Measurements from ENCODE around the gene TSC2. TPM values are rescaled to one million over a fixed set of nuclear protein-coding genes. Genes with fewer than 3 reads are reported as not detected.
"Not testable (repeated sequence)": the region's sequence is repeated elsewhere in the genome, so short reads cannot be mapped to it uniquely, and the experiment has no call there.

TSC2 gene
- total RNA-seq, 1 donor from 2014 or later, result 194 TPM

DNA sequence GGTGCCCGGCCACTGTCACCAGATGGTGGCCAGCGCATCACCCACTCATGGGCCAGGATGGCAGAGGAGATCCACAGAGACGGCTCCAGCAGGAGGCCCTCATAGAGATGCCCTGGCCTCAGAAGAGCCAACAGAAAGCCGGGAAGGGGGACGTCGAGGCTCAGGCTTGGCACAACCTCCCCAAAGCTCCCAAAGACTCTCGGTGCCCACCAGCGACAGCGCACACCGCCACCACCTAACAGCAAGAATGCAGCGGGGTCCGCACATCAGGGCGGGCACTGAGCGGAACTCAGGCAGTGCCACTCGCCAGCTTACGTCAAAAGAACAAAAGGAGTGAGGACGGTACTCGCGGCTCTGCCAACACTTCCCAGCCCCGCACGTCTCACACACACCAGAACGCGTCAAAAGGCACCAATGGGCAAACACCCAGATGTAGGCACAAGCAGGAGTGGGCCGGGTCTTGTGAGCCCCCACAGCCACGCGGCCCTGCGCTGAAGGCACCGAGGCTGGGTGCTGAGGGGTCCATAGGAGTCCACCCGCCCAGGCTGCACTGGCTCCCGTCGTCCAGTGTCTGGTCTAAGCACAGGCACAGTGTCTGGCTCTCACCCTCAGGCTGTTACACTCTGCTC is 79.3 kb downstream of the TSC2 start:
- H3K36me3 Mint-ChIP-seq (ENCODE audit: unreplicated experiment); DNase-seq (ENCODE audit: extremely low spot score, unreplicated experiment); H3K27me3 Mint-ChIP-seq (ENCODE audit: unreplicated experiment); H3K9me3 Mint-ChIP-seq (ENCODE audit: unreplicated experiment): not testable (repeated sequence)
- peak overlapping the region; percentile 81 for H3K27ac Mint-ChIP-seq (ENCODE audit: unreplicated experiment)
- peaks cover 49% of the 10 kb centered on the region for H3K4me1 Mint-ChIP-seq (ENCODE audit: unreplicated experiment)
- H3K4me3 Mint-ChIP-seq (ENCODE audit: unreplicated experiment), result peak overlapping the region; percentile 56

DNA sequence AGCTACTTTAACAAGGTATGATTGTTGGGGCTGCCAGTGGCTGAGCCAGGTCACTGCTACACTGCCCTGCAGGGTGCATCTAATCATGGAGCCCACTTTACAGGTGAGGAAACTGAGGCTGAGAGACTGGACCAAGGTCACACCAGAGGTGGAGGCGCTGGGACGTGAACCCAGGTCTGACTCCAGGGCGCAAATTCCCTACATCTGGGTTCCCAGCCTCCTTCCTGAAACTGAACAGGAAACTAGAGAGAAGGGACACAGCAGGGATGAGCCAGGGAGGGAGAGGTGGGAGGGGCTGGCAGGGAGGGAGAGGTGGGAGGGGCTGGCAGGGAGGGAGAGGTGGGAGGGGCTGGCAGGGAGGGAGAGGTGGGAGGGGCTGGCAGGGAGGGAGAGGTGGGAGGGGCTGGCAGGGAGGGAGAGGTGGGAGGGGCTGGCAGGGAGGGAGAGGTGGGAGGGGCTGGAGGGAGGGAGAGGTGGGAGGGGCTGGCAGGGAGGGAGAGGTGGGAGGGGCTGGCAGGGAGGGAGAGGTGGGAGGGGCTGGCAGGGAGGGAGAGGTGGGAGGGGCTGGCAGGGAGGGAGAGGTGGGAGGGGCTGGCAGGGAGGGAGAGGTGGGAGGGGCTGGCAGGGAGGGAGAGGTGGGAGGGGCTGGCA is 80.0 kb downstream of the TSC2 start:
- peak overlapping the region; percentile 81 for H3K27ac Mint-ChIP-seq (ENCODE audit: unreplicated experiment)
- H3K27me3 Mint-ChIP-seq (ENCODE audit: unreplicated experiment); DNase-seq (ENCODE audit: extremely low spot score, unreplicated experiment); H3K36me3 Mint-ChIP-seq (ENCODE audit: unreplicated experiment); H3K9me3 Mint-ChIP-seq (ENCODE audit: unreplicated experiment): not testable (repeated sequence)
- H3K4me1 Mint-ChIP-seq (ENCODE audit: unreplicated experiment), result peaks cover 46% of the 10 kb centered on the region
- H3K4me3 Mint-ChIP-seq (ENCODE audit: unreplicated experiment), result peak overlapping the region; percentile 29

DNA sequence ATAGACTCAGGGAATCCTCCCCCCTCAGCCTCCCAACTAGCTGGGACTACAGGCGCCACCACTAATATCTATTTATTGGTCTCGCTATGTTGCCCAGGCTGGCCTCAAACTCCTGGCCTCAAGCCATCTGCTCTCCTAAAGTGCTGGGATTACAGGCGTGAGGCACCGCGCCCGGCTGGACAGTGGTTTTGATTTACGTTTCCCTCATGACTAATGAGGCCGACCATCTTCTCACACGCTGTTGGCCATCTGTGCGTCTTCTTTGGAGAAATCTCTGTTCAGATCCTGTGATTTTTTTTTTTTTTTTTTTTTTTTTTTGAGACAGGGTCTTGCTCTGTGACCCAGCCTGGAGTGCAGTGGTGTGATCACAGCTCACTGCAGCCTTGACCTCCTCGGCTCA is 81.5 kb downstream of the TSC2 start:
- Mint-ChIP-seq H3K27ac (ENCODE audit: unreplicated experiment) (peak overlapping the region; percentile 83), H3K4me1 (ENCODE audit: unreplicated experiment) (peaks cover 46% of the 10 kb centered on the region)
- not testable (repeated sequence) for H3K27me3 Mint-ChIP-seq (ENCODE audit: unreplicated experiment); H3K9me3 Mint-ChIP-seq (ENCODE audit: unreplicated experiment); H3K4me3 Mint-ChIP-seq (ENCODE audit: unreplicated experiment); DNase-seq (ENCODE audit: extremely low spot score, unreplicated experiment); H3K36me3 Mint-ChIP-seq (ENCODE audit: unreplicated experiment)

DNA sequence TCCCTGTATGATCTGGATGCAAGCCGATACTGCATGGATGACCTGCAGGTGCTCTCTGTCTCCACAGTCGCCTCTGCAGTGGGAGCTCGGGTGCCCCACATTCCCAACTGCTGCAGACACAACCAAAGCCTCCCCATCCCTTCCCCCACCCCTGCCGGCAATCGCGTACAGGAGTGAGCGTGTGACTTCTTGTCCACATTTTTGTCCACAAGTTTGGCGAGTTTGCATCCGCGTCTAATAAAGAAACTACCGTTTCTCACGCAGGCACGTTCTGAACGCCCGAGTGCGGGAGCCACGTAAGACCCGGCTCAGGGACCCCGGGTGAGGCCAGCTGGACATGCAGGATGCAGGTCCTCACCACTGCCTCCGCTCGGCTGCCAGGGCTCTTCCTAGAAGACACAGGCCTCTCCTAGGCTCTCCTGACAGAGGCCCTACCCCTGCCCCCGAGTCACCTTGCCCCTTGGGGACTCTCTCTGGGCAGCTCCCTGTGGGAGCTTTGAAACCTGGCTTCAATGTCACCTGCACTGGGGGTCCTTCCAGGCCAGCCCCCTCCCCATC is 82.2 kb downstream of the TSC2 start:
- not testable (repeated sequence) for H3K36me3 Mint-ChIP-seq (ENCODE audit: unreplicated experiment); H3K9me3 Mint-ChIP-seq (ENCODE audit: unreplicated experiment); DNase-seq (ENCODE audit: extremely low spot score, unreplicated experiment); H3K27me3 Mint-ChIP-seq (ENCODE audit: unreplicated experiment); H3K4me3 Mint-ChIP-seq (ENCODE audit: unreplicated experiment)
- H3K27ac Mint-ChIP-seq (ENCODE audit: unreplicated experiment), result peak overlapping the region; percentile 14
- peaks cover 42% of the 10 kb centered on the region for H3K4me1 Mint-ChIP-seq (ENCODE audit: unreplicated experiment)

DNA sequence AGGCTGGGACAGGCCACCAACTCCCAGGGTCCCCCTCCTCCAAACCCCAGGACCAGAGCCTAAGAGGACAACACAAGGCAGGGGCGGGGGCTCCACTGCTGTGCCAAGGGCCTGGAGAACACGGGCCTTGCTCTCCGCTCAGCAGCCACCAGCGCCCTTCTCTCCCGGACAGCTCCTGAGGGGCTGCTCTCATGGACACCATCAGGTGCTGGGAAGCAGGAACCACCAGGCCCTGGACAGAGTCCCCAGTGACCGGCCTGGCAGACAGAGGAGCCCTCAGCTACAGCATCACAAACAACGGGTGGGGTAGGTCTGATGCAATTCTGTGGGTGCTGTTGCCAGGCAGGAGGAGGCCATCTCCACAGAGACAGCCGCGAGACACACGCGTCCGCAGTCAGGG is 86.0 kb downstream of the TSC2 start:
- Mint-ChIP-seq H3K4me3 (ENCODE audit: unreplicated experiment) (peak overlapping the region; percentile 35), H3K4me1 (ENCODE audit: unreplicated experiment) (peaks cover 16% of the 10 kb centered on the region)
- H3K9me3 Mint-ChIP-seq (ENCODE audit: unreplicated experiment); DNase-seq (ENCODE audit: extremely low spot score, unreplicated experiment); H3K27me3 Mint-ChIP-seq (ENCODE audit: unreplicated experiment); H3K36me3 Mint-ChIP-seq (ENCODE audit: unreplicated experiment); H3K27ac Mint-ChIP-seq (ENCODE audit: unreplicated experiment): not testable (repeated sequence)

DNA sequence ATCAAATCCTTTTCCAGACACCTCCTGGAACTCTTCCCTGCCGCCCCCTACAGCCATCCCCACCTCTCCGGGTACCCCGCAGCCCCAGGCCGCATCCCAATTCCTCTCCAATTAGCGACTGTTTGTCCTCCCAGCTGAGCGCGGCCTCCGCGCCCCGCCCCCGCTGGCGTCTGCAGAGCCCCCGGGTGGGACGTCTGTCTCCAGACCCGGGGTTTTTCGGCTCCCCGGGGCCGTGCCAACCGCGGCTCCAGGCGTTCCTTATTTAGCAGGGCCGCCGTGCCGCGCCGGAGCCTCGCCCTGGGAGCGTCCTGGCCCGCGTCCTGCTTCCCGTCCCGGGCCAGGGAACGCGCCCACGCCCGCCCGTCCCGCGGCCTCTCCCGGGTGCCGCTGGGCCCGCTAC is 87.3 kb downstream of the TSC2 start:
- H3K36me3 Mint-ChIP-seq (ENCODE audit: unreplicated experiment); H3K9me3 Mint-ChIP-seq (ENCODE audit: unreplicated experiment); H3K4me1 Mint-ChIP-seq (ENCODE audit: unreplicated experiment); H3K27me3 Mint-ChIP-seq (ENCODE audit: unreplicated experiment); DNase-seq (ENCODE audit: extremely low spot score, unreplicated experiment): not testable (repeated sequence)
- Mint-ChIP-seq H3K4me3 (ENCODE audit: unreplicated experiment) (peak overlapping the region; percentile 82), H3K27ac (ENCODE audit: unreplicated experiment) (peak overlapping the region; percentile 70)

DNA sequence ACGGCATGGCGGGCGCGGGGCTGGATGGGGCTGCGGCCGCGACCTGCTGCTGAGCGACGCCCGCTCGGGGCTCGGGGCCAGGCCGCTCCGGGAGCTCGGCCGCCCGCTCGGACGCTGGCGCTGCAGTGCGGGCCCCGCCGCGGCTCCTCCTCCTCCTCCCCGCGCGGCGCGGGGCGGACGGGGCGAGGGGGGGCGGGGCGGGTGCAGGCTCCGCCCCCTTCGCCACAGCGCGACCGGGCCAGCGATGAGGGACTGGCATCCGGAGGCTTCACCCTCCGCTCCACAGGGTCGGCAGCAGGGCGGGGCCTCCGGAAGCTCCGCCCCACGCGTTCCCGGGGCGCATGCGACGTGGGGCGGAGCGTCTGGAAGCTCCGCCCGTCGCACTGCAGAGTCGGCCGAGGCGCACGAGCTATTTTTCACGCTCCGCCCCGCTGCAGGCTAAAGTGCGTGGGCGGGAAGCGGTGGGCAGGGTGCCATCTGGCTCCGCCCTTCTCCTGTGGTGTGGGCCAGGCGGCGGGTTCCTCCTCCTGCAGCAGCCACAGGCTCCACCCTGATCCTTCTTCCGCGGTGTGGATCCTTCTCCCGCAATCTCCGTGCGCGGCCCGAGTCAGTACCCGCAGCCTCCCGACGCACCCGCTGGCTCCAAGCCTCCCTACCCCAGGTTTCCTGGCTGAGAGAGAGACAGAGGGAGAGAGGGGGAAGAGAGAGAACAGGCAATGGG is 88.1 kb downstream of the TSC2 start, which contains the start of gene PKD1:
TSS of gene PKD1 (minus strand) at position 129 of the 721 bp plus-strand sequence. CDS start 209 bp downstream, outside the sequence.
- DNase-seq (ENCODE audit: extremely low spot score, unreplicated experiment), result peak; percentile 100
- not testable (repeated sequence) for H3K9me3 Mint-ChIP-seq (ENCODE audit: unreplicated experiment); H3K27me3 Mint-ChIP-seq (ENCODE audit: unreplicated experiment); H3K36me3 Mint-ChIP-seq (ENCODE audit: unreplicated experiment)
- Mint-ChIP-seq H3K4me3 (ENCODE audit: unreplicated experiment) (peak within 1 kb of the TSS; percentile 92), H3K27ac (ENCODE audit: unreplicated experiment) (peak within 1 kb of the TSS; percentile 94), H3K4me1 (ENCODE audit: unreplicated experiment) (peaks cover 10% of the 10 kb centered on the region)

Small RNA genes lying within 50 kb of the gene (microRNA-seq; reads per million reads assigned to microRNA genes)
- gene MIR1225 (ENCODE audit: unreplicated experiment) (not detected), gene MIR3180-5 (ENCODE audit: unreplicated experiment) (not detected), gene MIR4516 (ENCODE audit: unreplicated experiment) (not detected), gene MIR6511B1 (ENCODE audit: unreplicated experiment) (not detected)

Other genes with a start within 250 kb of the TSC2 start
- 55.0 and 57.0 TPM in 2 replicates for gene HAGH, start 221.2 kb upstream of the TSC2 start, total RNA-seq
- 25.9 and 29.5 TPM in 2 replicates for gene FAHD1, start 220.8 kb upstream of the TSC2 start, total RNA-seq
- gene MEIOB, start 175.8 kb upstream of the TSC2 start, total RNA-seq, result 0.63 and 1.2 TPM in 2 replicates
- not detected in 2 replicates for gene HS3ST6, start 129.6 kb upstream of the TSC2 start, total RNA-seq
- gene MSRB1, start 104.8 kb upstream of the TSC2 start, total RNA-seq, result 17.1 and 21.0 TPM in 2 replicates
- gene RPL3L, start 93.3 kb upstream of the TSC2 start, total RNA-seq, result 1.2 TPM in 1 of 2 replicates, not detected in the other
- 126 TPM in 2 replicates for gene NDUFB10, start 88.4 kb upstream of the TSC2 start, total RNA-seq
- 2,261 and 2,286 TPM in 2 replicates for gene RPS2, start 83.2 kb upstream of the TSC2 start, total RNA-seq
- 0.46 TPM in 1 of 2 replicates, not detected in the other for gene RNF151, start 81.1 kb upstream of the TSC2 start, total RNA-seq
- 29.9 and 32.0 TPM in 2 replicates for gene TBL3, start 75.9 kb upstream of the TSC2 start, total RNA-seq
- 0.54 and 0.91 TPM in 2 replicates for gene NOXO1, start 66.5 kb upstream of the TSC2 start, total RNA-seq
- 21.2 and 24.7 TPM in 2 replicates for gene GFER, start 63.8 kb upstream of the TSC2 start, total RNA-seq
- 0.57 and 0.91 TPM in 2 replicates for gene SYNGR3, start 58.0 kb upstream of the TSC2 start, total RNA-seq
- 45.4 and 46.9 TPM in 2 replicates for gene ZNF598, start 38.2 kb upstream of the TSC2 start, total RNA-seq
- 4.1 and 4.4 TPM in 2 replicates for gene NPW, start 28.2 kb upstream of the TSC2 start, total RNA-seq
- gene NHERF2, start 21.1 kb upstream of the TSC2 start, total RNA-seq, result 143 and 146 TPM in 2 replicates
- 22.2 and 24.3 TPM in 2 replicates for gene NTHL1, start 151 bp upstream of the TSC2 start, total RNA-seq
- 169 and 188 TPM in 2 replicates for gene PKD1, start 87.9 kb downstream of the TSC2 start, total RNA-seq
- gene RAB26, start 100.6 kb downstream of the TSC2 start, total RNA-seq, result 2.0 and 3.4 TPM in 2 replicates
- gene TRAF7, start 107.8 kb downstream of the TSC2 start, total RNA-seq, result 78.1 and 84.9 TPM in 2 replicates
- gene CASKIN1, start 148.6 kb downstream of the TSC2 start, total RNA-seq, result 2.4 and 3.7 TPM in 2 replicates
- 57.6 and 60.2 TPM in 2 replicates for gene MLST8, start 157.5 kb downstream of the TSC2 start, total RNA-seq
- 6.6 and 10.1 TPM in 2 replicates for gene BRICD5, start 162.9 kb downstream of the TSC2 start, total RNA-seq
- 14.1 and 15.0 TPM in 2 replicates for gene PGP, start 166.9 kb downstream of the TSC2 start, total RNA-seq
- gene E4F1, start 175.6 kb downstream of the TSC2 start, total RNA-seq, result 24.3 and 26.9 TPM in 2 replicates
- gene DNASE1L2, start 188.5 kb downstream of the TSC2 start, total RNA-seq, result 1.2 and 1.7 TPM in 2 replicates
- gene ECI1, start 203.6 kb downstream of the TSC2 start, total RNA-seq, result 46.4 and 48.1 TPM in 2 replicates
- 140 and 149 TPM in 2 replicates for gene RNPS1, start 220.1 kb downstream of the TSC2 start, total RNA-seq

Data from osteocyte (in vitro differentiated cells).